GM19468 (cell line): ENCODE measurements around the gene HMCN2.
"Not testable (repeated sequence)": the region's sequence is repeated elsewhere in the genome, so short reads cannot be mapped to it uniquely, and the experiment has no call there.

Experiments used
- ATAC-seq: cut with Tn5 transposase; IDR thresholded peaks from one replicate; pipeline ENCODE4 v1.9.1; 2021; ENCODE audit warnings: mild to moderate bottlenecking, moderate library complexity, moderate number of reproducible peaks; ENCODE audit not compliant: unreplicated experiment; ENCODE audit errors: extremely low read depth

The HMCN2 gene

DNA sequence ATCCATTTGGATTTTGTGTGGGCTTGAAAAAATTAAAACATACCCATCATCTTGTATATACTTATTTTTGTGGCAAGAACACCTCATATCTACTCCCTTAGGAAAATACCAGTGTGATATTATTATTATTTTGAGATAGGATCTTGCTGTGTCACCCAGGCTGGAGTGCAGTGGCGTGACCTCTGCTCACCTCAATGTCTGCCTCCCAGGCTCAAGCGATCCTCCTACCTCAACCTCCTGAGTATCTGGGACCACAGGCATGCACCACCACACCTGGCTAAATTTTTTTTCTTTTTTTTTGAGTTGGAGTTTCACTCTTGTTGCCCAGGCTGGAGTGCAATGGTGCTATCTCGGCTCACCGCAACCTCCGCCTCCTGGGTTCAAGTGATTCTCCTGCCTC lies 169.1 kb downstream of the HMCN2 start:
- not testable (repeated sequence) for ATAC-seq

DNA sequence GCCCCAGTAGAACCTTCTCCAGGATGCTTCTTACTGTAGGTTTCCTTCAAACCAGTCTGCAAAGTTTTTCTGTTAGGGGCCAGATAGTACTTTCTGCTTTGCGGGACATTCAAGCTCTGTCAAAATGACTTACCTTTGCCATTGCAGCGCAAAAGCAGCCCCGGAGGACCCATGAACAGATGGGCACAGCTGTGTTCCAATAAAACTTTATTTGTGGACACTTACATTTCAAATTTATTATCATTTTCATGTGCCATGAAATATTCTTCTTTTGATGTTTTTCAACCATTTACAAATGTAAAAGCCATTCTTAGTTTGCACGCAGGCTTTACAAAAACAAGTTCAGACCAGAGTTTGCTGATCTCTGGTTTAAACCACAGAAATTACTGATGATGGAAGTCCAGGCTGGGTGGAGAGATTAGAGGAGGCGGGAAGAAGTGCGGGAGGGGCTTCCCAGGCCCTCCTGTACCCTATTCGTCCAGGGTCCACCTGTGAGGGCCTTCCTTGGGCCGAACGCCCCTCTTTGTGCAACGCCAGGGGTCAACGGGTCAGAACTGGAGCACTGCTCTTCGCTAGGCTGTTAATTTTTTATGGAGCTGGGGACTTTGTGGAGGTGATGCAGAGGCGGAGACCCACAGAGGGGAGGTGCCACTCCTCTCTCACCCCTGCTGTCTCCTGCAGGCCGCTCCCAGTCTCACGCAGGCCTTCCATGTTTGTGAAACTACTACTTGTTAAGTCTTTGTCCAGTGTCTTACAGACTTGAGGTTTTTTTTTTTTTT lies 171.6 kb downstream of the HMCN2 start:
- ATAC-seq = no peak

DNA sequence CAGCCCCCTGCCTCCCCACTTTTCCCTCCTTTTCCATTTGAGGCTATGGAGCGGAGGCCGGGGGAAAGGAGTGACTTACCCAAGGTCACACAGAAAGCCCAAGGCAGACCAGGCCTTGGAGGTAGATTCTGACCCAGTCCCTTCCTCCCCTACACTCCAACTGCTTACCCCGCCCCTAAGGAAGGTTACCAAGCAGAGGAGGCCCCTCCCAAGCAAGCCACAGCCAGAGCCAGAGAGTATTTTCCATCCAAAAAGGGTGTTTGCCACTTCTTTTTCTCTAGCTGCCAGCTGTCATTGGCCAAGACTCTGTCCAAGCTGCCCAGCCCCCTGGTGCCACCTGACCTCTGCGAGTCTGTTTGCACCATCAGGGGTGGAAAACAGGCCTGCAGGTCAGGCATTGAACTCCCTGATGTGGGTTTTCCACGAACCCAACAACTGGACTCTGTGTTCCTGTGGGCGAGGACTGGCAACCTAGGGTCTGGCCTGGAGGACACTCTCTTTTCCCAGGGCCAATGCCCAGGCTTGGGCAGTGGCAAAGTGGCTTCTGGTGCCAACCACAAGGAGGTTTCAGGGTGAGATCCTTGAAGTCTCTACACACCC lies 172.9 kb downstream of the HMCN2 start:
- ATAC-seq = no peak

DNA sequence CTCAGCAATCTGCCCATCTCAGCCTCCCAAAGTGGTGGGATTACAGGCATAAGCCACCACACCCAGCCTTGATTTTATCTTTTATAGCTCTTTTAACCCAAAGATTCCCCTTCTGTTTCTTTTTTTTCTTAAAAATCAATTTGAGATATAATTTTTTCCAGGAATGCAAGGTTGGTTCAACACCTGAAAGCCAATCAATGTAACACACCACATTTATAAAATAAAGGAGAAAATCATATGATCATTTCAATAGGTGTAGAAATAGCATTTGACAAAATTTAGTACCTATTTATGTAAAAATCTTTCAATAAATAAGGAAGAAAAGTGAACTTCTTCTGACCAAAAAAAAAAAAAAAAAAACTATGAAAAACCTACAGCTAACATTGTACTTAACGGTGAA lies 175.5 kb downstream of the HMCN2 start:
- no peak for ATAC-seq

DNA sequence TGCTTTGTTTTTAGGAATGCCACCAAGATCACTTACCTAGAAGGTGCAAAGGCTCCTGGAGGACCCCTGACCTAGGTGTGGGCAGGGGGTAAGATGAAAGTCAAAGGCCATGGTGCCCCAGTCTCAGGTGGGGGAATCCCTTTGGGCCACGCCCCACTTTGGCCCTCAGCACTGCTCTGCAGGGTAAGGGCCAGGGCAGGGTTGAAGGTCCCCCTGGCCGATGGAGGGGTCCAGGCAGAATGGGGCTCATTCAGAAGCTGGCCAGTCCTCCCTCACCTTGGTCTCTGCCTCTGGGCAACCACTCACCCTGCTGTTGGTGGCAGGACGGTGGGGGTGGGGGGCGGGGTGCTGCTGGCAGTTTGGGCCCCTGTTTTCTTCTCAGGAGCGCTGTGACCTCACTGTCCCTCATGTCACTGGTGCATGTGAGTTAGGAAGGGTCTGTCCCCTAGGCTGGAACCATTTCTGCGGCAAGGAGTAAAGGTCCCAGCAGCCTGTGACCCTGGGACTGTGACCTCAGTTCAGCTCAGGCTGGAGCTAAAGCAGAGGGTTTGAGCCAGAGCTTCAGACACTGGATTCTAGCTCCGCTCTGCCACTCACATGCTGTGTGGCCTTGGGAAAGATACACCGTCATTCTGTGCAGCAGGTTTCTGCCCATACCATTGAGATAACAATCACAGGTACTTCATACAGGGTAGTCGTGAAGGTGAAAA lies 177.3 kb downstream of the HMCN2 start:
- no peak for ATAC-seq

DNA sequence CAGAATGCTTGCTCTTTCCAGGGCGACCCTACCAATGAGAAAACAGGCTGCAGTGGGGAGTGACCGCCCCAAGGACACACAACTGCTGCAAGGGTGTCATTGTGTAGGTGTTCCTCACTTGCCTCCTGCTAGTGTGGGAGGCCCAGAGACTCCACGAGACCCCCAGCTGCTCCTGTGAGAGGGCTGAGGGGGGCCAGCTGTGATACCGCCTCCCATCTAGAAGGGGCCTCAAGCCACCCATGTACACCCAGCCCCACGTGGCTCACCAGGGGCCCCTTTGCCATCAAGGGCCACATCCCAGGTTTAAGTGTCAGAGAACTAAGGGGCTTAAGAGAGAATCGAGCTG lies 177.9 kb downstream of the HMCN2 start:
- no peak for ATAC-seq

DNA sequence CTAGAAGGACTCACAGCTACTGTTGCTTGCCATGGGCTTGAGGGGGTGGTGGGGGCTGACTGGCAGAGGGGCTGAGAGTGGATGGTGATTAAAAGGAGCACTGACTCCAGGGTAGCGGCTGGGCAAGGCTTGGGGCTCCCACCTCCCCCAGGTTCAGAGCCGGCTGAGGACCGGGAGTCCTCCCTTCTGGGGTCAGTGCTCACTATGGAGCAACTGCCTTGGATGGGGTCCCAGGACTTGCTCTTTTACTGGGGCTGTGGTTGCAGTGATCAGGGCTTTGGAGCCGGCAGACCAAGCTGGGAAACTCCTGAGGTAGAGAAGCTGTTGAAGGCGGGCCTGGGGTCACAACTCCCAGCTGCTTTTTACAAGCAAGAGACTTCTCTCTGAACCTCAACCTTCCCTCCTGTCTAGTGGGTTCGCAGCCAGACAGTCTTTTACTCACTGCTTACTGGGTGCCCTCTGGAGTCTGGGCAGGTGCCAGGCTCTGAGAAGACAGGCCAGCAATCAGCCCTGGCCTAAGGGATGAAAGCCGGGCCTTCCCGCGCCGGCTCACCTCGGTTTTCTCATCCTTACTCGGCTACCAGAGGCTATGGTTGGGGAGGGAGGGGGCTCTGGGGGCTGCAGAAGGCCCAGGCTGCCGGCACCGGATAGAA lies 178.4 kb downstream of the HMCN2 start:
- ATAC-seq = no peak

DNA sequence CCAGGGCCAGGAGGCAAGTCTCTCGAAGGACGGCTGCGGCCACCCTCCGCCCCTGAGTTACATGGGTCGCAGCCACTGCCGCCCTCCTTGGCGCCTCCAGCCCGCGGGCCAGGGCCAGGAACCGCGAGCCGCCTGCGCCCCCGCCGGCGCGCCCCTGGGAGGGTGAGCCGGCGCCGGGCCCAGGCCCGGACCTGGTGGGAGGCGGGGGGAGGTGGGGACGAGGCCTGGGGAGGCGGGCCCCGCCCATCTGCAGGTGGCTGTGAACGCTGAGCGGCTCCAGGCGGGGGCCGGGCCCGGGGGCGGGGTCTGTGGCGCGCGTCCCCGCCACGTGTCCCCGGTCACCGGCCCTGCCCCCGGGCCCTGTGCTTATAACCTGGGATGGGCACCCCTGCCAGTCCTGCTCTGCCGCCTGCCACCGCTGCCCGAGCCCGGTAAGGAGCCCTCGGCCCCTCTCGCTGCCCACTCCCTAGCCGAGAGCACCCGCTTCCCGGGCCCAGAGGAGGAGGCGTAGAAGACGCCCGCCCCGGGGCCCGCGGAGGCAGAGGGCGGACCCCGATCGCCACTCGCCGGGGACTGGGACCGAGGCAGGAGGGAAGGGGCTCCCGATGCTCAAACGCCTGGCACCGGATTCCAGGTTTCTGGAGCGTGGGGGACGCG lies 179.1 kb downstream of the HMCN2 start, which contains the start of gene ASS1:
TSS of gene ASS1 (plus strand) at position 397 of the 657 bp plus-strand sequence. CDS start 7,268 bp downstream, outside the sequence.
- no peak for ATAC-seq

DNA sequence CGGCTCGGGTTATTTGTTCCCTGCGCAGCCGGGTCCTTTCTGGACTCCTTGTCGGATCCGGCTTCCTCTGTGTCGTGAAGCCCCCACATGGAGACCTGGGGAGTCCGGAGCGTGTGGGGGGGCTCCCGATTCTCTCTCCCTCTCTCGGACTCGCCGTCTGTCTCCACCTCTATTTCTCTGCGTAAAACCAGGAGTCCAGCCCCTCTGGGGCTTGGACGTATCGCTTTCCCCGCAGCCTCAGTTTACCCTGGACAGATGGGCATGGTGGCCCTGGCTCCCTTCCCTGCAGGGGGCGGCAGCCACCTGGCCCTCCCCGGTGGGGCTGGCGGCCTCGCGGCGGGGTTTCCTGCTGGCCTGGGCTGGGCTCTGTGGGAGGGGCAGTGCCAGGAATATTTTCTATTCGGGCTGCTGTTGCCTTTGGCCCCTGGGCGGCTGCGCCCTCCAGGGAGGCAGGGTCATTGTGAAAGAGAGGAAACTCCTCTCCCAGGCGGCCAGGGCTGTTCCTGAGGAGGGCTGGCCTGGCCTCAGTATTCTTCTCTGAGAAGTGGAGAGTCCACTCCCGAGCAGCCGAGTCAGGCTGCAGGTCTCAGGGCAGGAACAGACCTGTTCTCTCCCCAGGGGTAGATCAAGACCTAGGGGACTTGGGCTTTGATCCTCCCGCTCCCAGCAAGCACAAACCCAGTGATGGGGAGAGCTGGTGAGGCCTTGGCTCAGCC lies 179.9 kb downstream of the HMCN2 start:
- ATAC-seq = no peak

DNA sequence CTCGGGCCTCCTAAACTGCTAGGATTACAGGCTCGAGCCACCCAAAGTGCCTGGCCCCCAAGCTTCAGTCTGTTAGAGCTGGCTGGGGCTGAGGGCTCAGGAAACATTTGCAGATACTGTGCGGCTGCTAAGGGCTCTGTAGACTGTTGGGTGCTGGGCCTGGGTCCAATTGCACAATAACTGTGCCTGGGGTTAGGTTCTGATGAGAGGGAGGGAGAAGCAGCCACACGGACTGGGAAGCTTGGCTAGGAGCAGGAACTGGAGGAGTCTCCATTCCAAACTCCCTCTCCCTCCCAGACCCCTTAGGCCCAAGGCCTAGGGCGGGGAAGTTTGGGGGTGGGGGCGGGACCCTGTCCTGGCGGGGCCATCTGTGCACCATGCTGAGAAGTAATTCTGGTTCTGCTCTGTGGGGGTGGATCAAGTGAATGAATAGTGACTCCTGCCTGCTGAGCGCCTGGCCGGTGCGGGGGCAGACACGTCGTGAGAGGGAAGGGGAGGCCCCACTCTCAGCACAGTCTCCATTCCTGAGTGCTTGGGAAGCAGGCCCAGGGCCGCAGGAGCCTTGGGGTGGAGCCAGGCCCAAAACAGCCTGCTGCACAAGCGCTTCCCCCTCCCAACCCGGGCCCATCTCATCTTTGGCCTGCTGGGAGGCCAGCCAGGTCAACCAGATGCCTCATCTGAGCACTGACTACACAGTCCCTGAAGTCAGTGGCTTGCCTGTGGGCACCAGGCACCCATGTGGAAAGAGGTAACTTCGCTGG lies 180.7 kb downstream of the HMCN2 start:
- no peak for ATAC-seq

DNA sequence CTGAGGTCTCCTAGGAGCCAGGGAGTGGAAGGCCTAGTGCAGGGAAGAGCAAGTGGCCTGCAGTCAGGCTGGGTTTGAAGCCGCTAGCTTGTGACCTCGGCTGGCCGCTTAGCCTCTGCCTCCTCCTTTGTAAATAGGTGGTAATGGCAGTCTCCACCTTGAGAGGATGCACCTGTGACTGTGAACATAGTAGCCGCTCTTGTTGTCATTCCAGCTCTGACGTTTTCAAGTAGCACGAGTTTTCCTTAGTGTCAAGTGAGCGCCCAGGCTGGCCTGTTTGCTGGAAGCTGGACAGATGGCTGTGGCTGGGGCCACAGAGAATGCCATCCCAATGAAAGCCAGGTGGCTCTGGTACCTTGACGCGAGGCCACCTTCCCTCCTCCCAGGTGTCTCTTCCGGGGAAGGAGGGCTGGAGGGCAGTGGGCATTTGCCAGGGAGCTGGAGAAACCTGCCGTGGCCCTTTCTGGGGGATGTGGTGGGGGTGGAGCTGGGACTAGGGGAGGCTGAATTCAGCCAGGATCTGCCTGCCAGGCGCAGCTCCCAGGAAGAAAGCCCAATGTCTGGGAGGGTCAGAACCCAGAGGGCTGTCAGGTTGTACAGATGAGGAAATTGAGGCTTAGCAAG lies 181.7 kb downstream of the HMCN2 start:
- no peak for ATAC-seq

DNA sequence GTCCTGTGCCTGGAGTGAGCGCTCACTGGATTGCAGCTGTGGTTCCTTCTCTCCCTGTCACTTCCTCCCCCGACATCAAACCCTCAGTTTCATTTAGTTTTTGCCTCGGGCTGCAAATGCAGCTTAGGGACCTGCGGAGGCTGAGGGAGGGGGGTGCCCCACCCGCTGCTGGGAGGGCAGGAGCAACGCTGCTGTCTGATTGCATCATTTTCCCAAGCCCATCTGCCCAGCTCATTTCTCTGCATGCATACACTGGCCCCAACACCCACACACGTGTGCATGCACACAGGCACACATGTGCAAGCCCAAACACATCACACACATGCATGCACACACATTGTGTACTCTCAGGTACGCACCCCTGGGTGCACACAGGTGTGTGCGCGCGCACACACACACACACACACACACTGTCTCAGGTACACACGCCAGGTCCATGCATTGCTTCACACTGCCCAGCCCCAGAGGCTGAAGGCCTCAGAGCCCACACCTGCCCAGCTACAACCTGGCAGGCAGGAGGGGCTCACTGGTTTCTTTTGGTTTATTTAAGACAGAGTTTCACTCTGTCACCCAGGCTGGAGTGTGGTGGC lies 182.6 kb downstream of the HMCN2 start:
- ATAC-seq = no peak

DNA sequence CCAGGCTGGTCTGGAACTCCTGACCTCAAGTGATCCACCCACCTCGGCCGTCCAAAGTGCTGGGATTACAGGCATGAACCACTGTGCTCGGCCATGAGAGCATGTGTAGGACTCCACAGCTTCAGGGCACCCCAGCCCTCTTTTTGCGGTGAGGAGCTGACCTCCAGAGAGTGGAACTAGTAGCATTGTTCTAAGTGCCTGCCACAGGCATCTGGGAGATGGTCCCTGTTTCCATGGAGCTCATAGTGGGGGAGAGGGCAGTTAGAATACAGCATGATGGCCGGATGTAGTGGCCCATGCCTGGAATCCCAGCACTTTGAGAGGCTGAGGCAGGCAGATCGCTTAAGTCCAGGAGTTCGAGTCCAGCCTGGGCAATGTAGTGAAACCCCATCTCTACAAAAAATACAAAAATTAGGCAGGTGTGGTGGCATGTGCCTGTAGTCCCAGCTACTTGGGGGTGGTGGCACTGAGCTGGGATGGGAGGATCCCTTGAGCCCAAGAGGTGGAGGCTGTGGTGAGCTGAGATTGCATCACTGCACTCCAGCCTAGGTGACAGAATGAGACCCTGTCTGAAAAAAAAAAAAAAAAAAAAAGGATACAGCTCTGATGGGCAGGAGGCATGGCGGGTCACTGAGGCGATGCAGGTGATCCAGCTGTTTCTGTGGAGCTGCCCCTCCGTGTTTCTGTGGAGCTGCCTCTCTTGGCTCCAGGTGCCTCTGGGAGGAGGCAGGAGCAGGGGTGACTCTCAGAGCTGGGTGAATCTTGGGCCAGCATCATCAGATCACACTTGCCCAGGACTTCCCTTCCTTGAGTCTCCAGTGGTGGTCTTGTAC lies 183.4 kb downstream of the HMCN2 start:
- no peak for ATAC-seq

DNA sequence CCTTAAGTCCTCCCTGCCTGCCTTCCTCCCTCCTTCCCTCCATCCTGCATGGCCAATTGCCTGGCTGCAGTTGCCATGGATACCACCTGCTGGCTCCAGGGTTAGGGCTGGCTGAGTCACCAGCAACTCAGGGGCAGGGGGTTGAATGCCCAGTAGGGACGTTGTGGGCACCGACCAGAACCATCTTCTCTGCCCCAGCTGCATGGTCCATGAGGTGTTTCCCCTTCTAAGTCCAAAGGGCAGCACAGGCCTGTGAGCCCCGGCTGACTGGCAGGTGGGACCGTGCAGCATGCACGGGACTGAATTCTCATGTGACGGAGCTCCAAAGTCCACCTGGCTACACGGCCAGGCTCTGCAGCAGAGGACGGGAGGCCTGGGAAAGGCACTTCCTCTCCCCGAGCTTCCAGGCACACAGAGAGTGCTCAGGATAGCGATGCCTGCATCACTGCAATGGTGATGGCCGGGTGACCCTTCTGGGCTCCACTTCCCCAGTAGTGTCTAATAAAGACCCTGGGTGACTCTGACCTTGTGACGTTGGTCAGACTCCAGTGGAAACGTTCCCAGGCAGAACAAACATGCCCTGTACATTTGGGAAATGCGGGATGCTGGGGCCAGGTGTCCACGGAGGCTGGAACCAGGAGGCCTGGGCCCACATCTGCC lies 184.9 kb downstream of the HMCN2 start:
- ATAC-seq = no peak

DNA sequence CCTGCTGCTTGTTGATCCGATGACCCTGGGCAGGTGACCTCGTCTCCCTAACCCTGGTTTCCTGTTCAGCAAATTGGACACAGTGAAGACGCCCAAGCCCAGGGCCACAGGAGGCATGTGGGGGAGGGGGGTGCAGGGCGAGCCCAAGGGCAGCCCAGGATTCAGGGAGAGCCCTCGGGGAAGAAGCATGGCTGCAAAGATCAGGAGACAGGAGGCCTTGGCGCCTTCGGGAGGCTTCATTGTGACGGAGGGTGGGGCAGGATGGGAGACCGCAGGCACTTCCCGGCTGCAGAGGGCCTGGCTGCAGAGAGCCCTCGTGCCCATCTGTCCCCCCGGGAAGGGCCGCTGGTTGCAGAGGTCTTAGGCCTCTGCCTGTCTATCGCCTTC lies 185.4 kb downstream of the HMCN2 start:
- ATAC-seq = no peak

DNA sequence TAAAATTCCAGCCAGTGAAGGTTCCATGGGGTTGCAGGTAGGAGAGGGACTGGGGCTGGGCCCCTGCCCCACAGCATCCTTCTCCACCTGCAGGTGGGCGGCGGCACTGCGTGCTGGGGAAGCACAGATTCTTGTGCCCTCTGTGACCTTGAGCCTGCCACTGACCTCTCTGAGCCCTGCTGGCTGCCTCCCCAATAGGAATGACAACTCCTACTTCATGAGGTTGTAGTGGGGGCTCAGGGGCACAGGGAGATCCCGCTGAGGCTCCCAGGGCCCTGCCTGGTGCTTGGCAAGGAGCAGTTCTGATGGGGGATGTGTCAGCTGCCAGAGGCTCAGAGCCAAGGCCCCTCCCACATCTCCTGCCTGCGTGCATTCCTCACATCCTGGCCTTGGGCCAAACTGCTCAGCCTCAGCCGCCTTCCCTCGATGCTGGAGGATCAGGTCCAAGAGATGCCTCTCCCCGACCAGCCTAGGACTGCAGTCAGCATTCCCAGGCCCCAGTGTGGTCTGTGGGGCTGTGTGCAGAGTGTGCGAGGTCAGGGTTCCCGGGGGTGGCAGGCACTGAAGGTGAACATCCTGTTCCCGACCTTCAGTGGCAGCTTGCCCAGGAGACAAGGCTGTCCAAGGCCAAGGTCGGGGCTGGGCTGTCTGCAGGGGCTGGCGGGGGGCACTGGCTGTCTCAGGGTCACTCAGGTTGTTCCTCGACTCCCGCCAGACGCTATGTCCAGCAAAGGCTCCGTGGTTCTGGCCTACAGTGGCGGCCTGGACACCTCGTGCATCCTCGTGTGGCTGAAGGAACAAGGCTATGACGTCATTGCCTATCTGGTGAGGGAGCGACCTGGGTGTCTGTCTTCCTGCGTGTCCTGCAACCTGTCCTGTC lies 186.2 kb downstream of the HMCN2 start:
- ATAC-seq = no peak
